HG03571 (cell line): ENCODE results near the gene PALLD.

ENCODE experiments used
- ATAC-seq: cut with Tn5 transposase; IDR thresholded peaks from one replicate; pipeline ENCODE4 v1.9.1; 2021; ENCODE audit not compliant: unreplicated experiment

Gene PALLD

DNA sequence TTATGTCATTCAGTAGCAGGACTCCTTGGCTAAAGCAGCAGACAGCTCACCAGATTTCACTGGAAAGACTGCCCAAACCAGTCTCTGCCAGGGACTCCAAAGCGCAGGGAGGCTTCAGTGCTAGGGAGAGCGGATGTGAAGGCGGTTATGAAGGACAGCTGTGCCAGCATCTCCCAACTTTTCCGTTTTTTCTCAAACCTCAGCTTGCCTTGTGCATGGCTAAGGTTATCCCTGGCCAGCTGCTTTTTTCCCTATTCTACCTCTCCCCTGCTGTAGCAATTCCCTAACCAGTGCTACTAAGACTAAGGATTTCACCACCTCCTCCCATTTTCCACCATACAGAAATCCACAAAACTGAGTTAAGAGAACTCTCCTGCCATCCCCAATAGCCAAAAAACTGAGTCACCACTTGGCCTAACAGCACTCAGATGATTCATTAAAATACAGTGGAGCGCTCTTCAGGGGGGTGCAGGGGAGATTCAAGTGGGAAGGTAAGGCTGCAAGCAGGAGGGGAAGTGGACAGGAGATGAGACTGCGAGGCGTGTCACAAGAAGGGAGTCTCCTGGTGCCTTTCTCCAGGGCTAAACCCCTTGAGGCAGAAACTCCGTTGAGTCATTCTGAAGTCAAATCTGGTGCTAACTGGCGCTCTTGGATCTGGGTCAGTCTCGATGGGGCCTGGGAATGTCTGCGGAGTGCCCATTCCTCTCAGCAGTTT, 90.7 kb downstream of the PALLD start:
- ATAC-seq: no peak

DNA sequence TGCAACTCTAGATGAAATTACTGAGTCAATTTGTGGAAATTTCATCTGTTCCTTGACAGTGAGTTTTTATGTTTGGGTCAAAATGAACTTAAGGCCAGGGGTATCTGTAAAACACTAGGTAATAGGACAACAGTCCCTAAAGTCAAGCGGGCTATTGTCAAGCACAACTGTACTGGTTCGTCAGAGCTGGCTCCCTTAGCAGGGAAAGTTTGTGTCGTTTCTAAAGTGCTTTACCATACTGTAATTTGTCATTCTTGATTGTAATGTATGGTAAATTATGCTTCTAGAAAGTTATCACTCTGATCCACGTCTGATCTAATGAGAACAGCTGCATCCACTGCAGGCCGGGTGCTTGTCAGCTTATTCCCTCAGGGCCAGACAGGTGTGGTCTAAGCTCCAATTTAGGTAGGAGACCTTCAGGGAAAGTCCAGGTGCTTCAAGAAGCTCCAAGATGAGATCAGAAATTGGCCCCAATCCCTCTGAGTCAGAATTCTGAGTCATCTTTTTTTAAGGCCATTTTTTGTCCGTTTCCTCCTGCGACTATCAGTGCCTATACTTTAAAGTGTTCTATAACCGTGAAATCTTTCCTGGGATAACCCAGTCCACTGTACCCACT, 92.2 kb downstream of the PALLD start:
- no peak for ATAC-seq

DNA sequence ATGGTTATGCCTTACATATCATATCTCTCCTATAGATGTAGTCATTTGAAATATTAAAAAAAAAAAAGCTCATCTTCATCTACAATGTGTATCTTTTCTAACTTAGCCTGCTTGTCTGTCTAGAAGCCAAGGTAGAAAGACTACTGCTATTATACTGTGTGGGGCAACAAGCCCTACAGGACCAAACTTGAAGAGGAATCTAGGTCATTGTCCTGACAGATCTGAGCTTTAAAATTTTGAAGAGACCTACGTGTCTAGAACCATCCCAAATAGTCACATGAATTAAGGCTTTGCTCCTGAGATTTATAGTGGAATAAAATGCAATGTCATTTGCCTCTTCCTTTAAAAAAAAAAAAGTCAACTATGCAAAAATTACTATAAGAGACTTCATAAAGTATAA, 95.8 kb downstream of the PALLD start:
- no peak for ATAC-seq

DNA sequence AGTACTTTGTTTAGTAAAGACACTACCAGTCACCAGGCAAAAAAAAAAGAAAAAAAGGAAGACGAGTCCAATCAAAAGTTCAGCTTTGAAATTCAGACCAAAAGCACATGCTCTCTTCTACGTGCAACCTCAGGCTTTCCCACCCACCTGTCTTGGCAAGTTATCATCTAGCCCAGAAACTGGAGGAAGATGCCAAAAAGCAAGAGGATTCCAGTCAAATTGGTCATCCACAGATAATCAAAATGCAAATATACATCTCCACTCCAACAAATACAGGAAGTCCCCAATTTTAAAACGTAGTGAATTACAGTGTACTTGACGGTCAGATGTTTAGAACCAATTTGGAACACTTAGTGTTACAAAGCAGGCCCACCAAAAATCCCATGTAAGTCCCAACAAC, 96.5 kb downstream of the PALLD start:
- ATAC-seq: no peak

DNA sequence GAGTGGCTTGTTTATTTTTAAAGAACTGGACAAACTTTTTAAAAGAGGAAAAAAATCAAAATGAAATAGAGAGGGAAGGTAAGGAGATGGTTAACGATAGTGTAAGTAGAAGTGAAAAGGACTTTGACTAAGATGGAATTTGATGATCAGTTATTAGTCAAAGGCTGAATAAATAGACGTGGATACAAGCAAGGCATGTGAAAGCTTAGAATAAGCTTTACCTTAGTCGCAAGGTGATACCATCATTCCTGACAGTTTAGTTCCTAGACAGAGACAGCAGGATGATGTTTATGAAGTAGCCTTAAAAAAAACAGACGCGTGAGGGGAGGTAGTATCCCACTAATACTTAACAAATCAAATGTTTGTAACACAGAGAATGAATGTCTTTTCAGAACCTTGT, 97.3 kb downstream of the PALLD start:
- no peak for ATAC-seq

DNA sequence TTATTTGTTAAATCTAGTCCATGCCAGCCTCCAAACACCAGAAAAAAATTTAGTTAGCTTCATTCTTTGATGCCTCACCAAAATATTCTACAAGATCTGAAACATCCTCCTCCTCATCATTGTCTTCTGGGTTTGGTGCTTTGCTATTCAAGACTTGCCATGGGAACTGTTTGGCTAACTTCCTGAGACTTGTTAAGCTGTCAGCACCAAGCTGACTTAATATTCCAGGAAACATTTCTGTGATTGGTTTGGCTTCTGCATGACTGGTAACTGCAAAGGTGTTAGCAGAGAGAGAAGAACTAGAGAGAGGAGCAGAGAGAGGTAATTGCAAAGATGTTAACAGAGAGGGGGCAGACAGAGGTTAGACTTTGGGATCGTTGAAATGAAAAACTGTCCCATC, 101.3 kb downstream of the PALLD start:
- no peak for ATAC-seq

DNA sequence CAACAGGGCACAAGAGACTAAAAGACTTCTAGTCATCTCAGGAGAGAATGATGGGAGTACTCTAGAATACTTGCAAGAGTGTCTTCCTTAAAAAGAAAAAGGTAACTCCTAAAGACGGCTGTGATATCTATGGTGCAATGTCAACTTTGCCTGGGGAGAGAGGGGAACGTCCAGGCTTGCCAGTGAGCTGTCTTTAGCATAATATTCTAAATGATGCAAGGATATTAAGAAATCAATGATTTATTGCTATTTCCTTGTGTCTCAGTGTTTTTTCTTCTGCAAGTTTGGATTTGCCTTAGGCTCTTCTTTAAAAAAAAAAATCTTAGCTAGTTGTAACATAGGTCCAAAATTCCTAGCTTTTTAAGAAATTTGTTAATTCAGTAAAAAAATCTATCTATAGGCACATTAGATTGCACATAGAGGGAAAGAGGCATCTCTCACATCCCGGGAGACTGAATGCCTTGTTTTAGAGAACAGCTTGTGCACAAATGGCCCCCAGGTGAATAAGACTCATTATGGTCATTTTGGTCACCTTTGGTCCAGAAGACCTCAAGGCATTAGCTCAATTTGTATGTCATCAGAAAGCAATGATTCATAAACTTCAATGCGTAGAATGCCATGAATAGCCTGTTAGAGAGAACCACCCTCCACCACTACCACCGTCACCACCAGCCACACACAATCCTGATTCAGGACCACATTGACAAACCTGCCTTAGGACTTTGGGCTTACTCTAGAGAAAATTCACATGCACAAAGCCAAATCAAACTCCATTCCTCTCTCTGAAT, 104.1 kb downstream of the PALLD start:
- ATAC-seq: no peak

DNA sequence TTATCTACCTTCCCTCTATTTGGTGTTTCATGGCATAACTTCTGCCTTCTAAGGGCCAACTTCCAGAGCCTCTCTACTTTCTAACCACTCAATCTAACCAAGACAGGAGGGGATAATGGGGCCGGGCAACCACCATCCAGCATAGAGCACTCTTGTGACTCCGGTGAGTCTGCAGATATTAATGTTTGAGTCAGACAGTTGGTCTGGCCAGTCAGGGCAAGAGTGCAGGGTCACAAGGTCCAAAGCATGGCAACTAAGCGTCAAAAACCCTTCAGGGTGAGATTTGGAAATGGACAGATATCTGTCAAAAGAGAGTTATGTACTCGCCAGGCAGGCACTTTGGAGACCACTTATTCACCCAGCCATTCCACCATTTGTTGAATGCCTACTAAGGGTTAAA, 105.0 kb downstream of the PALLD start:
- ATAC-seq: no peak

DNA sequence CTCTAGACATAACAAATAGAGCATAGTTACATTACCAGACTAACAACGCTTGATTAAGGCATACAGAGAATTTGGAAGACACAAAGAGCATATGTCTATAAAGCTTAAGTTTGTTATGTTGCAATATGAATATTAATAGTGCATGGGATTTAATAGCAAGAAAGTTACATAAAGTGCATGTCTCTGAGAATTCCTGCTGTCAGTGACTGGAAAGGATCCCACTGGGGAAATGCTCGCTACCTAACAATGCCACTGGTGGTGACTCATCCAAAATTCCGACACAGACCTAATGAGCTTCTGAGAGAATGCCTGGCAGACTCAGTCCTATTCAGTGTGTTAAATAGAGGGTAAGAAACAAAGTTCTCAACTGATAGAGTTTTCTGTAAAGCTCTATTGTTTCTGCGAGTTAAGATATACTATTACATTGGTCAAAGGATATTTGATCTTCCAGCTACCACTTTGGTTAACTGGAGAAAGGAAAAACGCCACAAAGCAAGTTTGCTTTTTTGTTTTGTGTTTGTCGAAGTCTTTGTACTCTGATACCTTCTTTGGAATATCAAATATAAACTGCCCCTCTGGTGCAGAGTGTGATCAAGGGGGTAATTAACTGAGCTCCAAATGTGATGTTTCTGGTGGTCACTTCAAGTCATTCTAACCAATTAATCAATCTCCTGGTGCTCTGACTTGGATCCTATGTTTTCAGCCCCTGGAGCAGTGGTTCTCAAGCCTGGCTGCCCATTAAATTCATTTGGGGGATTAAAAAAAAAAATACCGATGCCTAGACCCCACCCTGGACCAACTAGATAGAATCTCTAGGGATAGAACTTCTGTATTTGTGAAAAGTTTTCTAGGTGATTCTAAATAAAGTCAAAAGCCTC, 107.9 kb downstream of the PALLD start:
- no peak for ATAC-seq

DNA sequence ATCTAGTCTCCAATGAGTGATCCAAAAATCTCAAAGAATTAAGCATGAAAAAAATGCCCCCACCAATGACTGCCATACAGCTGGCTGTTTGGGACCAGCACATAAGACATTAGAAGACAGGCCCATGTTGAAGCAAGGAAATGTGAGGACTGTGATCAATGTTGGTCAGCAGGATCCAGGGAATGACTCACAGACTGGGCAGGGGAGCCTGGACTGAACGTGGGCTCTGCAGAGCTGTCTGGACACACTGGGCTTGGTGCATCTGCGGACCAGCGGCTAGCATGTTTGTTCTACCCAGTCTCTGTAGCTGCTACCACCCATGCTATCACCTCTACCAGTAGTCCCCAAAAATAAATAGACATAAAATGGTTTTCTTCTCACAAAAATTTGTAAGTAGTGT, 108.6 kb downstream of the PALLD start:
- no peak for ATAC-seq

DNA sequence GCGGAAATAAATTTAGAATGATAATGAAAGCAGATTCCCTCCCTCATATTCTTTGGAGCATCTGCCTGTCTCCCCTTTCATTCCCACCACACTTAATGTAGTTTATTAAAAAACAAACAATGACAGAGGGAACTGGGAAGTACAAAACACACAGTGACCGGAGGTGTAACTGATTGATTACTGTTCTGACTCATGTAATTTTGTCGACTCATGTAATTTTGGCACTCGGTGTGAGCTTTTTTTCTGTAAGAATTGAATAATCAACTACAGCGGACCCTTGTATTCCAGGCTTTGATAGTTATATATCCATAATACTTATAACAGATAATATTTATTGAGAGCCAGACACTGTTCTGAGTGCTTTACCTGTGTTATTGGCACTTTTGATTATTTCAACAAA, 110.4 kb downstream of the PALLD start:
- ATAC-seq: no peak

DNA sequence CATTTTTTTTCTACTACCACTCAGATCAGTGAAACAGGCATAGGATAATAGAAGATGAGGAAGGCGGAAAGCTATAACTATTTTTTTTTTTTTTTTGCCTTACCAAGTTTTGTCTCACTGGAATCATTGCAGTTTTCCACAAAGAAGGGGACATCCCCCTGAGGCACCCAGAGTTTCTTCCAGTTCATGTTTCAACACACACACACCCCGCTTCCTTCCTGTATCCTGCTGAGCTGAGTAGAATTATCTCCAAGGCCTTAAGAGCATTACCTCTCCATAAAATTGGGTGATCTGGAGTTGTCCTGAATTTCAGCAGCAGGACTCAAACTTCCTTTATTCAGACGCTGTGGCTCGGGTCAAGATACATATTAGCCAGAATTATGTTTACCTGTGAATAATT, 111.9 kb downstream of the PALLD start:
- ATAC-seq: no peak

DNA sequence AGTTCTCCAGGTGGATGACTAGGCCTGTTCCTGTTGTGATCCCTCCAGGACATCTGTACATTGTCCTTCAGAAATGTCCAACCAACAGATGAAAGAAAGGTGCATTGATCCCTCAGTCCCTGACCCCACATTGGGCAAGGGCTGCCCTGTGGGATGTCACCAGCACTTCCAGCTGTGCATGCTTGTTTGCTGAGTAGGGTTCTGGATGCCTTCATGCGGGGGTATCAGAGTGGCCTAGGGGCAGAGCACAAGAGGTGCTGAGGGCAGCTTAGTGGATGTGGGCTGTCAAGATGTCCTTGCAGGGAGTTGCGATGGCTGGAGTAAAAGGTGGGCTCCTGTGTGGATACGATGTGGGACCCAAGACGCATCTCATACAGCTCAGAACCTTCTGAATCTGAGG, 112.5 kb downstream of the PALLD start:
- ATAC-seq: no peak

DNA sequence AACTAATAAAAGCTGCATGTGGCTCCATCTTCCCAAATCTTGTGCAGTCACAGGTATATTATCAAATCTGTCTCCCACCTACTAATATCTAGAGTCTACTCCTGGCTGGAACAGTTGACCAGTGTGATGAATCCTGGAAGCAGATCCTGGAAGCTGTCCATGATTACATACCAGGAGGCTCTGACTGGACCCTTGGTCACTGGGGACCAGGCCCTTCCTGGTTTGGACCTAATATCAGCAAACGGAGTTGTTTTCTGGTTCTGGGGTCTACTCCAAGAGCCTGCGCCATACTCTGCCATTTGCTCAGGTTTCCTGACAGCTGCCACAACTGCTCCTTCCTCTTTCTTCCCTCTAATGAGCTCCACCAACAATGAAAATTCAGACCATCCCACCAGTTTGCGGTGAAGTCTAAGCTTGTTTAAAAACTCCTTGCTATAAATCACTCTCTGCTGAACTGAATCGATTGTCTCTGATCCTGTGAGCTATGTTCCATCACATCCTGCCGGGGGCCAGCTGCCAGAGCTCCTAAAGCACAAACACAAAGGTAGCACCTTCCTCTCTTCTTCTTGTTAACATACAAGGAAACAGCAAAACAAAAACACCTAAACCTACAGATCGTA, 114.2 kb downstream of the PALLD start:
- no peak for ATAC-seq

DNA sequence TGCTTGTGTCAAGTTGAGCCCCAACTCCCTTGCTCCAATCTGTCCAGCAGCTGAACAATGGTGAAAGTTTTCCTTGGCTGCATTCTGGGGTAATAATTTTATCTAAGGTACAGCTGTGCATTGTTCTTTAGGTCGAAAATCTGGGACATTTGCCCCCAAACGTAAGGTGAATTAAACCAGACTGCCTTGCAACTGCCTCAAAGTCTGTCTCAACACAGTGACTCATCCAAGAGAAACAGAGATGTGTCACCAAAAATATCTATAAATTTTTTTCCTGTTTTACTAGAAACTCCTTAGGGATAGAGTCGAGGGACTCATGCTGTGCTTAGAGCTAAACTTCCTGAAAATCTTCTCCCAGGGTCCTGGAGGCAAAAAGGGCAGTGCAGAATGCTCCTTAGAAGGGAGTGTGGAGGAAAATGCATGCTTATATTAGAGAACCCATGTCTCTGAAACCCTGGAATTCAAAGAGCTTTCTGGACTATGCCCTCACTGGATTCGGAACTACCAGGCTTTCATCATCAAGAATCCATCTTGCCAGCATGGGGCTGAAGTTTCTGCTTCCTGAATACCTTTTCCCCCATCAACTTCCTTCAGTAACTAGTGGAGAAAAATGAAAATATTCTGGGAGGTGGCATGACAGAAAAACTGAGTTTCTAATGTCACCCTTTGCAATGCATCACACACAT, 115.7 kb downstream of the PALLD start:
- ATAC-seq: no peak

DNA sequence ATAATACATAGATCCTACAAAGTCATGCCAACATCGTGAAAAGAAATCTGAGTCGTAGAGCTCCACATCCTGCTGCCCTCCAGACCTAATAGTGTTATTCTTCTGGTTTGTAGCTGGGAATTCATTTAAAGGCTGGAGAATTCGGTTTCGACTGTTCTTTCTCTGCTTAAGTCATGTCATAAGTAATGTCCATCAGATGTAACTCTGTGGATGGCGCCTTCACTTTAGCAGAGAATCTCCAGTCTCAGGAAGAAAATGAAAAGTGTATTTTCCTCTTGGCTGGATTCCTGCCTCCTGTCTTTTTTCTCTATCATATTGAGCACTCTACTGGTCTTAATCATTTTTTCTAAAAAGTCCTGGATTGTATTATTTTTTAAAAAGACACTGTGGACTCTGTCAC, 117.0 kb downstream of the PALLD start:
- no peak for ATAC-seq

DNA sequence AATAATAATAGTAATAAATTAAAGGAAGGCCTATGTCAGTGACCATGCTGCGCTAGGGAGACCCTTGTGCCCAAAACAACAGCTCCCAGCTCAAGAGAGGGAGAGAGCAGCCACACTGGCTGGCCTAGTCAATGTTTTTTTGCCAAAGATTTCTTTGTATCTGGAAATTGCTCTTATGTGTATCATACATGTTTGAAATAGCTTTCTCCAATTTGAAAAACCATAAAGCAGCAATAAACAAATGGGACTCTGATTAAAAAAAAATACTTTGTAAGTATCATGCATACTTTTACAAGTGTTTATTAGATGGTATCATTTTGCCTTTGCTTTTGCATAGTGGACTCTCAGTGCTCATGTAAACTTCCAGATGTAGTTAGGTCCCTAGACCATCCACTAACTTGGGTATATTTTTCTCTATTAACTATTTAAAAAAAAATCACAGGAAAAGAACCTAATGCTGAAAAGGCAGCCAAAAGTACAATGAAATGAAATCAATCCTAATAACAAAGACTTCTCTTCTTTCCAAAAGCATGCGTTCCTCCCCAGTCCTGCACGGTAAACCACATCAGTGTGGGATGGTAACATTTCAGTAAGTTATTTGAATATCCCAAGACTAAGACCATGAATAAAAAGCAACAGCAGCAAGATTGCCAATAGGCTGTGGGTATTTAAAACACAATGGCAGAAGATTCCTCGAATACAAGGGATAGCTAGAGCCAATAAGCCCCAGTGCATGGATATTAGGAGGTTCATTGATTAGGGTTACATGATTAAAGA, 117.6 kb downstream of the PALLD start:
- no peak for ATAC-seq

DNA sequence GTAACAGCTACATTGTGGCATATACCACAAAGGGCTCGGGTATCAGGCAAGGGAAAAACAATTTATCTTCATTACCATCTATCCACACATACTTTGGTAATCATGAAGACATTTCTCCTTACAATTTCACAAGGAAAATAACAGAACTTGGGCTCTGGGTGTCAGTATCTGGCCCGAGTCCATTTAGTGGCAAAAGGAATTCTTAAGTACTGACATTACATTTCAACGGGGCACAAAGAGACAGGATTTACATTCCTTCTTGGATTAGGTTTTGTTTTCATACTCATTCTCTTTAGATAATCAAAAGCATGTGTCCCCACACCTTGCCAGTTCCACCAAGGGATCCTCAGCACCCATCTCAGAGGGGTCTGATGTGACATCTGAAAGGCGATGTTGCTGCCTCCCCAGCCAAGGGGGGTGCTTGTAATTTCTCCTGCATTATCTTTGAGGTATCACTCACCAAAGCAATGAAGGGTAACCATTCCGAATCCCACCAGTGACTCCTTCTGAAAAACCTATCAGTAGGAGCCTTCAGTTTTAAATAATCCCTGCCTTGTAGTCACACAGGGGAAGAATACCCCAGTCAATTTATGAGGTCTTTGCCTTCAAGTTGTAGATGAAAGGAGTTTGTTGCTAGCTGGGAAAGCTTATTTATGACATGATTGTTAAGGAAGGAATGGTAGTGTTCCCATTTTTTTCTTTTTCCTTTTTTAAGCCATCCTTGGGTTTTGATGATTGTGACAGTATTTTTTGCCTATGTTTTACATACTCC, 118.6 kb downstream of the PALLD start:
- ATAC-seq: no peak
